Vagina (tissue), 2 donors: Measurements from ENCODE around the gene GIGYF1. TPM values are rescaled to one million over a fixed set of nuclear protein-coding genes. Genes with fewer than 3 reads are reported as not detected.

Experiments
- DNase-seq, 2 donors: peaks; one replicate each; pipeline ENCODE4 v3.0.0-alpha.2; 2017; ENCODE audit errors: extremely low spot score in 2 of 2
- H3K27ac ChIP-seq: fragments of 200-600 bp; sonication (generic); one replicate; pipeline ENCODE4 v1.5.1; 2019
- H3K27me3 ChIP-seq: fragments of 200-600 bp; sonication (generic); one replicate; pipeline ENCODE4 v1.5.1; 2019
- H3K36me3 ChIP-seq, 2 donors: fragments of 200-600 bp; sonication (generic); one replicate each; pipeline ENCODE4 v1.5.1; 2017 to 2019
- H3K4me1 ChIP-seq: fragments of 200-600 bp; sonication (generic); one replicate; pipeline ENCODE4 v1.5.1; 2019
- H3K4me3 ChIP-seq, 2 donors: fragments of 200-600 bp; sonication (generic); 1 replicate in 1 of 2; 2 replicates in 1 of 2; pipeline ENCODE4 v1.5.1; 2016 to 2019
- H3K9me3 ChIP-seq: fragments of 200-600 bp; sonication (generic); one replicate; pipeline ENCODE4 v1.5.1; 2019
- POLR2A ChIP-seq, 2 donors: fragments of 450-650 bp; IDR thresholded peaks; one replicate each; pipeline ENCODE4 v1.6.1; 2017; ENCODE audit warnings: antibody characterized with exemption in 2 of 2, mild to moderate bottlenecking in 2 of 2, moderate library complexity in 2 of 2
- POLR2AphosphoS5 ChIP-seq, 2 donors: sonication (generic); formaldehyde crosslinking; IDR thresholded peaks; one replicate each; pipeline ENCODE4 v1.9.0; 2017; ENCODE audit warnings: antibody characterized with exemption in 2 of 2, mild to moderate bottlenecking in 2 of 2, low read depth in 1 of 2; ENCODE audit not compliant: insufficient read depth in 1 of 2
- intact Hi-C: fragments of 100-400 bp; cut with DNase I; formaldehyde crosslinking; loops from one replicate; pipeline ENCODE4 v1.15.1; 2023
- total RNA-seq: library from RNA; depleted of rRNA; stranded (reverse); fragments of >200 nt; gene quantifications from one replicate; pipeline ENCODE4 v1.2.3, GENCODE V29; 2016
- TF ChIP-seq, protein P1 (sequence below), 3 experiments: fragments of 450-650 bp in 2 of 3; fragments of 200-600 bp in 1 of 3; sonication (generic) in 1 of 3; IDR thresholded peaks; one replicate each; pipeline ENCODE4 v1.5.1; 2017 to 2019; ENCODE audit warnings: antibody characterized with exemption in 3 of 3, mild to moderate bottlenecking in 2 of 3, moderate library complexity in 2 of 3

GIGYF1 gene
- total RNA-seq, 1 donor from 2014 or later = 20.6 TPM

DNA sequence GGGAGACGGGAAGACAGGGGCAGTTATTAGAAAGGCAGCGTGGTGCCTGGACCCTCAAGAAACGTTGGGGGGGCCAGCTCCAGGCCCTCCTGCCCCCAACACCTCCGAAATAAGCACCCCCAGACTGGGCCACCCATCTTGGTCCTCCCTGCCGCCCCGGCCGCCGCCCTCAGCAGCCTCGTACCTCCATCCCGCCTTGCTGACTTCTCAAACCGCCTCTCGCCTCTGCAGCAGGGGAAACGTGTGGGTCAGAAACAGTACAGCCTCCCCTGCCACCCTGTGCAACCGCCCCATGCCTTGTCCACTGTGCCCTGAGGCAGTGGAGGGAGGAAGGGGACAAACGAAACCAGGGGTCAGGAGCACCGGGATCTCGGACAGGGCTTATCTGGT, 7.2 kb downstream of the GIGYF1 start:
- no peak for DNase-seq
- Histone ChIP-seq H3K4me3 (no peak overlapping the region), H3K9me3 (no peaks in the 10 kb centered on the region), H3K4me1 (peaks cover 43% of the 10 kb centered on the region), H3K27me3 (no peaks in the 10 kb centered on the region), H3K27ac (no peak overlapping the region), H3K36me3 (peaks cover 7 to 67% of the 10 kb centered on the region in 2 donors)
- TF ChIP-seq POLR2AphosphoS5 (IDR thresholded peaks at IDR 0.05; ENCODE audit: insufficient read depth in 1 of 2, low read depth in 1 of 2) (no peak), POLR2A (IDR thresholded peaks at IDR 0.05) (no peak)
- TF ChIP-seq, protein P1, sequence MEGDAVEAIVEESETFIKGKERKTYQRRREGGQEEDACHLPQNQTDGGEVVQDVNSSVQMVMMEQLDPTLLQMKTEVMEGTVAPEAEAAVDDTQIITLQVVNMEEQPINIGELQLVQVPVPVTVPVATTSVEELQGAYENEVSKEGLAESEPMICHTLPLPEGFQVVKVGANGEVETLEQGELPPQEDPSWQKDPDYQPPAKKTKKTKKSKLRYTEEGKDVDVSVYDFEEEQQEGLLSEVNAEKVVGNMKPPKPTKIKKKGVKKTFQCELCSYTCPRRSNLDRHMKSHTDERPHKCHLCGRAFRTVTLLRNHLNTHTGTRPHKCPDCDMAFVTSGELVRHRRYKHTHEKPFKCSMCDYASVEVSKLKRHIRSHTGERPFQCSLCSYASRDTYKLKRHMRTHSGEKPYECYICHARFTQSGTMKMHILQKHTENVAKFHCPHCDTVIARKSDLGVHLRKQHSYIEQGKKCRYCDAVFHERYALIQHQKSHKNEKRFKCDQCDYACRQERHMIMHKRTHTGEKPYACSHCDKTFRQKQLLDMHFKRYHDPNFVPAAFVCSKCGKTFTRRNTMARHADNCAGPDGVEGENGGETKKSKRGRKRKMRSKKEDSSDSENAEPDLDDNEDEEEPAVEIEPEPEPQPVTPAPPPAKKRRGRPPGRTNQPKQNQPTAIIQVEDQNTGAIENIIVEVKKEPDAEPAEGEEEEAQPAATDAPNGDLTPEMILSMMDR (IDR thresholded peaks at IDR 0.05) = no peak
- intact Hi-C loops = no loop called here

GRCh38 chr7:100686201-100686821, 7.7 kb downstream of the GIGYF1 start:
- Histone ChIP-seq H3K9me3 (no peaks in the 10 kb centered on the region), H3K4me1 (peaks cover 38% of the 10 kb centered on the region), H3K27me3 (no peaks in the 10 kb centered on the region), H3K36me3 (peaks cover 7 to 72% of the 10 kb centered on the region in 2 donors), H3K4me3 (no peak overlapping the region), H3K27ac (no peak overlapping the region)
- no peak for DNase-seq
- TF ChIP-seq POLR2AphosphoS5 (IDR thresholded peaks at IDR 0.05; ENCODE audit: insufficient read depth in 1 of 2, low read depth in 1 of 2) (no peak), POLR2A (IDR thresholded peaks at IDR 0.05) (no peak)
- TF ChIP-seq, protein P1 (IDR thresholded peaks at IDR 0.05) = no peak
- intact Hi-C loops = no loop called here

- Histone ChIP-seq H3K4me1 (peaks cover 36% of the 10 kb centered on the region), H3K4me3 (no peak overlapping the region), H3K27me3 (no peaks in the 10 kb centered on the region), H3K27ac (no peak overlapping the region), H3K36me3 (peaks cover 7 to 73% of the 10 kb centered on the region in 2 donors), H3K9me3 (no peaks in the 10 kb centered on the region)
- intact Hi-C loops = no loop called here
- DNase-seq = no peak
- TF ChIP-seq, protein P1 (IDR thresholded peaks at IDR 0.05) = no peak
- TF ChIP-seq POLR2A (IDR thresholded peaks at IDR 0.05) (no peak), POLR2AphosphoS5 (IDR thresholded peaks at IDR 0.05; ENCODE audit: insufficient read depth in 1 of 2, low read depth in 1 of 2) (no peak)
Measured at GRCh38 chr7:100685631-100686145, 8.4 kb downstream of the GIGYF1 start.

DNA sequence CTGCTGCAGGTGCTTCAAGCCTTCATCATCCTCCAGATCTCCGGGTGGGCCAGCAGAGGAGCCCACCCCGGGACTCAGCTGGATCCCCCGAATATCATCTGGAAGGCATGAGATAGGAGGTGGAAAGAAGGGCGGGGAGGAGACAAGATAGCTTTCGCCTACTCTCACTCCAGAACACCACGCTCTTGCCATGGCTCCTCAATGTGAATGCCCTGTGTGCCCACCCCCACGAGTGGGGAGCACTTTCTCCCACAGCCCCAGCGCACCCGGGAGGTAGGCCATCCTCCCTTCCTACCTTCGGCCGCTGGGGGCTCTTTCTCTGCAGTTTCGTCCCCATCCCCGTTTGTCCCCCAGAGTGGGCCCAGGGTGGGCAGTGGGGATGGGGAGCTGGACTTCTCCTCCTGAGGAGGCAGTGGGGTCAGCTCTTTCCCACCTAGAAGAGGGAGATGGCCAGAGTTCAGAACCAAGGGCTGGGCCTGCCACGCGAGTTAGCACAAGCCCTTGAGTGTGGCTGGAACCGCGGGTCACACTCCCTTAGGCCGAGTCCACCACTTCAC, 8.9 kb downstream of the GIGYF1 start:
- intact Hi-C loops = no loop called here
- Histone ChIP-seq H3K4me1 (peaks cover 36% of the 10 kb centered on the region), H3K9me3 (no peaks in the 10 kb centered on the region), H3K27ac (no peak overlapping the region), H3K27me3 (no peaks in the 10 kb centered on the region), H3K4me3 (no peak overlapping the region), H3K36me3 (peaks cover 7 to 73% of the 10 kb centered on the region in 2 donors)
- no peak for DNase-seq
- TF ChIP-seq POLR2AphosphoS5 (IDR thresholded peaks at IDR 0.05; ENCODE audit: insufficient read depth in 1 of 2, low read depth in 1 of 2) = no peak
- TF ChIP-seq, protein P1 (IDR thresholded peaks at IDR 0.05) = no peak
- TF ChIP-seq POLR2A (IDR thresholded peaks at IDR 0.05) = no peak

GRCh38 chr7:100684534-100685042, 9.5 kb downstream of the GIGYF1 start:
- intact Hi-C loops = no loop called here
- H3K27me3 ChIP-seq = no peaks in the 10 kb centered on the region
- DNase-seq = no peak
- H3K4me1 ChIP-seq = peaks cover 36% of the 10 kb centered on the region
- H3K4me3 ChIP-seq = no peak overlapping the region
- H3K9me3 ChIP-seq = no peaks in the 10 kb centered on the region
- H3K36me3 ChIP-seq = peaks cover 7 to 73% of the 10 kb centered on the region in 2 donors
- no peak overlapping the region for H3K27ac ChIP-seq
- TF ChIP-seq, protein P1 (IDR thresholded peaks at IDR 0.05) = no peak
- no peak for TF ChIP-seq POLR2AphosphoS5 (IDR thresholded peaks at IDR 0.05; ENCODE audit: insufficient read depth in 1 of 2, low read depth in 1 of 2)
